Naive B cell (primary cell): Measurements from ENCODE around the gene MDK. TPM values are rescaled to one million over a fixed set of nuclear protein-coding genes. Genes with fewer than 3 reads are reported as not detected.

ENCODE experiments used
- ATAC-seq, 2 donors: fragments of 150-1000 bp; cut with Tn5 transposase; 2 replicates each; pipeline ENCODE4 v1.10.0; 2021; ENCODE audit warnings: low read depth in 2 of 2, mild to moderate bottlenecking in 2 of 2, moderate library complexity in 2 of 2
- DNase-seq: peaks from one replicate; pipeline ENCODE4 v3.0.0; 2022
- H3K27ac Mint-ChIP-seq, 6 donors: one replicate each; pipeline ENCODE4 v1.8.0; 2020 to 2022; ENCODE audit warnings: mild to moderate bottlenecking in 6 of 6, mixed read lengths in 6 of 6, moderate library complexity in 5 of 6, inconsistent platforms in 2 of 6
- H3K27me3 Mint-ChIP-seq, 3 donors: one replicate each; pipeline ENCODE4 v1.8.0; 2021 to 2022; ENCODE audit warnings: mixed read lengths in 3 of 3, mild to moderate bottlenecking in 1 of 3
- H3K36me3 Mint-ChIP-seq, 2 donors: one replicate each; pipeline ENCODE4 v1.8.0; 2020 to 2022; ENCODE audit warnings: mixed read lengths in 2 of 2, inconsistent platforms in 1 of 2, mild to moderate bottlenecking in 1 of 2
- H3K4me1 Mint-ChIP-seq, 3 donors: one replicate each; pipeline ENCODE4 v1.8.0; 2020 to 2022; ENCODE audit warnings: mixed read lengths in 3 of 3, inconsistent platforms in 1 of 3, mild to moderate bottlenecking in 1 of 3, moderate library complexity in 1 of 3
- H3K4me3 Mint-ChIP-seq, 8 donors: one replicate each; pipeline ENCODE4 v1.8.0; 2020 to 2022; ENCODE audit warnings: mild to moderate bottlenecking in 8 of 8, mixed read lengths in 8 of 8, moderate library complexity in 8 of 8, inconsistent platforms in 2 of 8
- H3K9me3 Mint-ChIP-seq, 7 donors: one replicate each; pipeline ENCODE4 v1.8.0; 2020 to 2022; ENCODE audit warnings: mixed read lengths in 7 of 7, mild to moderate bottlenecking in 5 of 7, inconsistent platforms in 2 of 7, moderate library complexity in 1 of 7
- polyA plus RNA-seq, 6 donors: library from polyadenylated mRNA; unstranded; fragments of 300-500 nt; fragmentation: Illumina TruSeq; gene quantifications; one replicate each; pipeline ENCODE4 v1.2.3, GENCODE V29; 2021; ENCODE audit warnings: low read depth in 6 of 6

The MDK gene
- polyA plus RNA-seq, 6 donors from 2014 or later = 0.52 to 1.8 (median 1.5) TPM; not detected in 1

GRCh38 chr11:46352063-46352841, 29.2 kb upstream of the MDK start:
- no peaks in the 10 kb centered on the region for H3K27me3 Mint-ChIP-seq
- no peak for DNase-seq
- peak overlapping the region in 1 of 6 donors; percentile 82 for H3K27ac Mint-ChIP-seq
- no peak for ATAC-seq
- no peaks in the 10 kb centered on the region for H3K36me3 Mint-ChIP-seq
- no peaks in the 10 kb centered on the region for H3K9me3 Mint-ChIP-seq
- peaks cover 28 to 56% (median 41%) of the 10 kb centered on the region in 3 donors for H3K4me1 Mint-ChIP-seq
- H3K4me3 Mint-ChIP-seq = no peak overlapping the region

- H3K36me3 Mint-ChIP-seq = no peaks in the 10 kb centered on the region
- peaks cover 28 to 49% (median 36%) of the 10 kb centered on the region in 3 donors for H3K4me1 Mint-ChIP-seq
- H3K4me3 Mint-ChIP-seq = no peak overlapping the region
- no peak overlapping the region for H3K27ac Mint-ChIP-seq
- no peaks in the 10 kb centered on the region for H3K9me3 Mint-ChIP-seq
- no peaks in the 10 kb centered on the region for H3K27me3 Mint-ChIP-seq
- DNase-seq (no peak), ATAC-seq (no peak)
These were observed 27.8 kb upstream of the MDK start for GRCh38 chr11:46353698-46354097.

GRCh38 chr11:46356924-46357482, 24.5 kb upstream of the MDK start:
- H3K4me1 Mint-ChIP-seq = peaks cover 25 to 39% (median 36%) of the 10 kb centered on the region in 3 donors
- no peak overlapping the region for H3K4me3 Mint-ChIP-seq
- H3K9me3 Mint-ChIP-seq = no peaks in the 10 kb centered on the region
- H3K27ac Mint-ChIP-seq = no peak overlapping the region
- H3K27me3 Mint-ChIP-seq = no peaks in the 10 kb centered on the region
- H3K36me3 Mint-ChIP-seq = no peaks in the 10 kb centered on the region
- no peak for DNase-seq
- ATAC-seq = no peak

GRCh38 chr11:46357483-46357936, 24.0 kb upstream of the MDK start:
- H3K9me3 Mint-ChIP-seq = no peaks in the 10 kb centered on the region

GRCh38 chr11:46359953-46360352, 21.5 kb upstream of the MDK start:
- H3K36me3 Mint-ChIP-seq = no peaks in the 10 kb centered on the region
- no peak for ATAC-seq
- H3K4me1 Mint-ChIP-seq = peaks cover 34 to 39% (median 34%) of the 10 kb centered on the region in 3 donors
- H3K27me3 Mint-ChIP-seq = no peaks in the 10 kb centered on the region
- H3K9me3 Mint-ChIP-seq = no peaks in the 10 kb centered on the region
- no peak for DNase-seq
- H3K27ac Mint-ChIP-seq = no peak overlapping the region
- H3K4me3 Mint-ChIP-seq = peak overlapping the region in 1 of 8 donors; percentile 40

More at GRCh38 chr11:46357483-46357936, 24.0 kb upstream of the MDK start:
- ATAC-seq (no peak), DNase-seq (no peak)
- Mint-ChIP-seq H3K4me1 (peaks cover 28 to 43% (median 38%) of the 10 kb centered on the region in 3 donors), H3K27me3 (no peaks in the 10 kb centered on the region), H3K36me3 (no peaks in the 10 kb centered on the region), H3K4me3 (no peak overlapping the region), H3K27ac (no peak overlapping the region)

GRCh38 chr11:46360878-46361277, 20.6 kb upstream of the MDK start:
- ATAC-seq = peak; percentile 8 to 26
- Mint-ChIP-seq H3K4me3 (peak overlapping the region; percentile 48 to 93 (median 87)), H3K27ac (peak overlapping the region in 3 of 6 donors; percentile 39 to 56 (median 56)), H3K9me3 (no peaks in the 10 kb centered on the region), H3K4me1 (peaks cover 34 to 39% (median 36%) of the 10 kb centered on the region in 3 donors), H3K27me3 (no peaks in the 10 kb centered on the region), H3K36me3 (no peaks in the 10 kb centered on the region)
- no peak for DNase-seq

GRCh38 chr11:46361283-46362155, 19.9 kb upstream of the MDK start:
- H3K9me3 Mint-ChIP-seq = no peaks in the 10 kb centered on the region
- H3K4me3 Mint-ChIP-seq = peak overlapping the region; percentile 48 to 93 (median 87)
- no peaks in the 10 kb centered on the region for H3K36me3 Mint-ChIP-seq
- H3K4me1 Mint-ChIP-seq = peaks cover 32 to 34% (median 34%) of the 10 kb centered on the region in 3 donors
- peak overlapping the region; percentile 29 to 89 (median 52) for H3K27ac Mint-ChIP-seq
- ATAC-seq (peak; percentile 96 to 97), DNase-seq (peak; percentile 47)
- H3K27me3 Mint-ChIP-seq = no peaks in the 10 kb centered on the region

- ATAC-seq (no peak), DNase-seq (no peak)
- H3K27me3 Mint-ChIP-seq = no peaks in the 10 kb centered on the region
- peak overlapping the region in 1 of 6 donors; percentile 81 for H3K27ac Mint-ChIP-seq
- H3K36me3 Mint-ChIP-seq = no peaks in the 10 kb centered on the region
- H3K4me3 Mint-ChIP-seq = peak overlapping the region in 6 of 8 donors; percentile 47 to 86 (median 70)
- H3K4me1 Mint-ChIP-seq = peaks cover 28 to 32% (median 28%) of the 10 kb centered on the region in 3 donors
- H3K9me3 Mint-ChIP-seq = no peaks in the 10 kb centered on the region
These were observed 19.1 kb upstream of the MDK start for GRCh38 chr11:46362156-46363030.

GRCh38 chr11:46363031-46363407, 18.4 kb upstream of the MDK start:
- H3K4me1 Mint-ChIP-seq = peaks cover 24 to 30% (median 28%) of the 10 kb centered on the region in 3 donors
- H3K36me3 Mint-ChIP-seq = no peaks in the 10 kb centered on the region
- peak overlapping the region in 3 of 6 donors; percentile 36 to 69 (median 47) for H3K27ac Mint-ChIP-seq
- no peaks in the 10 kb centered on the region for H3K27me3 Mint-ChIP-seq
- ATAC-seq = no peak
- DNase-seq = no peak
- no peaks in the 10 kb centered on the region for H3K9me3 Mint-ChIP-seq
- H3K4me3 Mint-ChIP-seq = peak overlapping the region in 3 of 8 donors; percentile 35 to 75 (median 42)

- H3K36me3 Mint-ChIP-seq = no peaks in the 10 kb centered on the region
- ATAC-seq = no peak
- no peak overlapping the region for H3K27ac Mint-ChIP-seq
- no peak overlapping the region for H3K4me3 Mint-ChIP-seq
- DNase-seq = no peak
- H3K27me3 Mint-ChIP-seq = no peaks in the 10 kb centered on the region
- H3K4me1 Mint-ChIP-seq = peaks cover 24 to 30% (median 28%) of the 10 kb centered on the region in 3 donors
- H3K9me3 Mint-ChIP-seq = no peaks in the 10 kb centered on the region
These were observed 17.9 kb upstream of the MDK start for GRCh38 chr11:46363455-46364005.

GRCh38 chr11:46364056-46364455, 17.4 kb upstream of the MDK start:
- Mint-ChIP-seq H3K4me1 (peaks cover 24 to 30% (median 28%) of the 10 kb centered on the region in 3 donors), H3K27me3 (no peaks in the 10 kb centered on the region), H3K27ac (no peak overlapping the region), H3K36me3 (no peaks in the 10 kb centered on the region), H3K9me3 (no peaks in the 10 kb centered on the region), H3K4me3 (peak overlapping the region in 1 of 8 donors; percentile 14)
- ATAC-seq (no peak), DNase-seq (no peak)

- Mint-ChIP-seq H3K4me1 (peaks cover 24 to 35% (median 30%) of the 10 kb centered on the region in 3 donors), H3K4me3 (no peak overlapping the region), H3K36me3 (no peaks in the 10 kb centered on the region), H3K9me3 (no peaks in the 10 kb centered on the region), H3K27ac (peak overlapping the region in 2 of 6 donors; percentile 16 to 57), H3K27me3 (no peaks in the 10 kb centered on the region)
- DNase-seq (no peak), ATAC-seq (no peak)
These were observed 16.7 kb upstream of the MDK start for GRCh38 chr11:46364791-46365190.
